Stimulated activated CD4-positive, alpha-beta T cell treated with anti-CD3 and anti-CD28 coated beads, Interleukin-12 subunit alpha, Interleukin-12 subunit beta, amount 100 ng/mL, for 48 hours (primary cell): ENCODE results near the gene SFI1.

Experiments used
- DNase-seq, 3 donors: peaks; one replicate each; pipeline ENCODE4 v3.0.0-alpha.2; 2020; ENCODE audit warnings: low read depth in 2 of 3, low spot score in 1 of 3

The SFI1 gene

DNA sequence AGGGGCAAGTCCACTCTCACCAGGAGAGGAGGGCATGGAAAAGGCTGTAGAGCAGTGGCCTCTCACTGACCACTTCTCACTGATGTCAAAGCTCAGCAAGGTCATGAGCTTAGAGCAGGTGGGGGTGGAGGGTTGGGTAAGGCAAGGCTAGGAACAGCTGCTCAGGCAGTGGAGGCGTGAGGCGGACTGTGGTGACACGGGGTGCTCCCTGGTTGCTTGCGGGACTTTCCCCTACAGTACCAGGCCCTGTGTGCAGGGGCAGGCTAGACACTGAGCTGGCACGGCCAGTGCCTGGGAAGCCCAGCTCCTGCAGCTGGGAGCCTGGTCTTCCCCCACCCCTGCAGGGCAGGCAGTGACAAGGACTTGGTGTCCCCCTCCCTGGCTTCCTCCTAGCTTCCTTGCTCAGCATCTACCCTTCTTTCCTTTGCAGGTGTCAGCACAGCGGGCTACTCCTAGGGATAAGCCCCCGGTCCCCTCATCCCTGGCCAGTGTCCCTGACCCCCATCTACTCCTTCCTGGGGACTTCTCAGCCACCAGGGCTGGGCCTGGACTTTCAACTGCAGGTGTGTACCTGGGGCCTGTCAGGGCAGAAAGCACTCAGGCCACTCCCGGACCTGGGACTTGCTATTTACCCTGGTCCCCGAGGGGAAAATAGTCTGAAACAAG lies 120.1 kb downstream of the SFI1 start:
- DNase-seq = peak in 2 of 3 donors; percentile 29 to 40

DNA sequence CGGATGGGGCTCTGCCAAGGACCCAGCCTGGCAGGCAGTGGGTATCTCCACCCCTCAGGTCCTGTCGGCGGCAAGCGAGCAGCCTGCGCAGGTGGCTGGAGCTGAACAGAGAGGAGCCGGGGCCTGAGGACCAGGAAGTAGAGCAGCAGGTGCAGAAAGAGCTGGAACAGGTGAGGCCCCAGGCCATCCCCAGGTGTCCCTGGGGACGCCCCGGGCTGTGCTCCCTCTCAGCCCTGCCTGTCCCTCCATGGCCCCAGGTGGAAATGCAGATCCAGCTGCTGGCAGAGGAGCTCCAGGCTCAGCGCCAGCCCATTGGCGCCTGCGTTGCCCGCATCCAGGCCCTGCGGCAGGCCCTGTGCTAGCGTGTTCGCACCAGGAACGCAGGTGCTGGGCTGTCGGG lies 121.7 kb downstream of the SFI1 start:
- DNase-seq = no peak

DNA sequence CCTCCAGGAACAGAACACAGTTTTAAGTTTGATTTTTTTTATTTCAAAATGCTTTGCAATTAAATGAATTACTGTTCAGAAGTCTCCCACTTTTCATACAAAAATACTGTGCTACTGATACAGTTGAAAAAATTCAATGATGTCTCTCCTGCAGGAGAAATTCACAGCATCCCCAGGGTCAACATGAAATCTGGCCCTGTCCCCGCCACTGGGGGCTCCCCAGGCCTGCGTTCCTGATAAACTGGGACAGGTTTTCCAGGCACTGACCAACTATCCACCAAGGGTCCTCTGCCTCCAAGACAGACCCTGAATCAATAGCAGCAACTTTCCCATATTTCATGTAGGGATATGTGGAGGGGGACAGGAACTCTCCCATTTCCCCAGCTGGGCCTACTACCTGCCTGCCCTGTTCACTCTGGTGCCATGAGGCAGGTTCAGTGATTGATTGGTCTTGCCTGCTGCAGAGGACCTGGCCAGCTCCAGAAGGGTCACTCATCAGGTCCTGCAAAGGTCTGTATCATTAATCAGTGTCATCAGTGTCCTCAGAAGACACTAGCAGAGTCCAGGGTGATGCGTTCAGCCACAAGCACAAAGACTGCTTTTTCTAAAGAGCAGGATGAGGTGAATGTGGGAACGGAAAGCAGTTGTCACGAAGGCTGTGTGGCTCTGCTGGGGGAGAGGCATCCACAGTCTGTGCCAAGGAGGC lies 122.3 kb downstream of the SFI1 start:
- DNase-seq = no peak

DNA sequence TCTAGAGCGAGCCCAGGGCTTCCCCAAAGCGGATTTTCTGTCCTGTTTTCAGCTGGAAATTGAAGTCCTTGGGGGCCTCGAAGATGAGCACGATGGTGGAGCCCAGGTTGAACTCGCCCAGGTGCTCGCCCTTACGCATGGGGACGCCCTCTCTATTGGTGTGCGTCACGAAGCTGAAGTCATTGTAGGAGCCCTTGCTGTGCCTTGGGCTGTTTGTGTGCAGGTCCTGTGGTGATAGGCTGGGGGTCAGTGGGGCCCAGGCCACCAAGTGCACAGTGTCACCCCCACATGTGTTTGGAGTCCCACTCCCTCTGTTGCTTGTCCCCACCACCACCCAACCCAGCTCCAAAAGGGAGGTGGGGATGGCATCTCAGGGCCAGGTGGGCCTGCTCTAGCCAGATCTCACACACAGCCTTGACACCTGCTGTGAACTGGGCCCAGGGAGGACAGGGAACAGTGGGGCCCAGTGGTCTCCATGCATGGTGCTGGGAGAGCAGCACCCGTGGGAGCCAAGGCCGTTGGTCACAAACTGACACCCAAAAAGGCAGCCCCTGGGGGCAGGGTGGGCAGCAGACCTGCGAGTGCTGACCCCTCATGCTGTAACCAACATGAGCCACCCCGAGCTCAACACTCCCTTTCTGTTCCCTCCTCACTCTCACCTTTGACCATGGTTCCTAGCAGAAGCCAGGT lies 123.4 kb downstream of the SFI1 start:
- no peak for DNase-seq

DNA sequence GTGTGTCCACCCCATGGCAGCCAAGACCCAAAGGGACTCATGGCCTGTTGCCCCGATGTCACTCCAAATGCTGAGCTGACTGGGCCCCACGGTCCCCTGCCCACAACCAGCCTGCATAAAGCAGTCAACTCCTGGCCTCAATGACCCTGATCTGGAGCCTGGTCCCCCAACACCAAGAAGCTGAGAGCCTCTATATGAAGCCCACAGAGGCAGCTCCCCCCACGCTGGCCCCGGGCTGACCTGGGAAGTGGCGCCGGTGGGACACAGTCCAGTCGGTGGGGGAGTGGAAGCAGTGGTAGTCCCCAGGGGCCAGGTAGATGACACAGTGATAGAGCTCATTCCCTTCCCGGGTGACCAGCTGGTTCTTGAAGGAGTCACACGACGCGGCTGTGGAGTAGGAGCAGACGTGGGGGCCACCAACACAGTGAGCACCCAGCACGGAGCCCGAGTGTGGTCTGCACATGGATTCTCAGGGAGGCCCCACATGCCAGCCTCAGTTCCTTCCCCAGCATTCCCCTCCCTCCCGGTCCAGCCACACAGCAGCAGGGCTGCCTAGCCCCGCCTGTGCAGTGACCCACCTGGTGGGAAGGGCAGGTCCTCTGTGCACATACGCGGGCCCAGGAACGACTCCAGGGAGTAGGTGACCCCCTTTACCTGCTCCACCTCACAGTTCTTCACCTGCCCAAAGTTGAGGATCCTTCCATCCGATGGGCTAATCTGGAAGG lies 124.6 kb downstream of the SFI1 start:
- no peak for DNase-seq

DNA sequence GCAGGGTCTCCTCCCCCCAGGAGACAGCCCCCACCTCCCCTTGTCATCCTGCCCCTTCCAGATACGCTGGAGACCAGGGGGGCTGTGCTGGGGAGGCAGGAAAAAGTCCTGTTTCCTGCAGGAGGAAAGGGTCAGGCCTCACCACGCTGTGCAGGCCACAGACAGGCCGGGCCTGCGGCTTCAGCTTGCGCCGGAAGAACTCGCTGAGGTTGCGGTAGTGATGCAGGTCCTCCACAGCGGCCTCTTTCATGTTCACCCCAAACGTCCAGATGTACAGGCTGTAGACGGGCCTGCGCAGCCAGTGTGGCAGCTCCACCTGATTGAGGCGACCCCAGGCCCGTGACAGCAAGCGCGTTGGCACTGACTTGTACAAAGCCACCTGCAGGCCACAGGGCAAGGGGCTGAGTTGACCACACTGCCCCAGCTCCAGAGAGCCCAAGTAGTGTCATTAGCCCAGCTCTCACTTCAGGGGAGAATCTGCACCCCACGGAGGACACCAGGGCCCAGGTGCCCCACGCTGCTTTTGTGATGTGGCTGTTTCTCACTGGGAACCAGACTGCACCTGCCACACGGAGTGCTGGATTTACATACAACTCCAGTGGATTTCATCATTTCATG lies 125.3 kb downstream of the SFI1 start:
- no peak for DNase-seq

DNA sequence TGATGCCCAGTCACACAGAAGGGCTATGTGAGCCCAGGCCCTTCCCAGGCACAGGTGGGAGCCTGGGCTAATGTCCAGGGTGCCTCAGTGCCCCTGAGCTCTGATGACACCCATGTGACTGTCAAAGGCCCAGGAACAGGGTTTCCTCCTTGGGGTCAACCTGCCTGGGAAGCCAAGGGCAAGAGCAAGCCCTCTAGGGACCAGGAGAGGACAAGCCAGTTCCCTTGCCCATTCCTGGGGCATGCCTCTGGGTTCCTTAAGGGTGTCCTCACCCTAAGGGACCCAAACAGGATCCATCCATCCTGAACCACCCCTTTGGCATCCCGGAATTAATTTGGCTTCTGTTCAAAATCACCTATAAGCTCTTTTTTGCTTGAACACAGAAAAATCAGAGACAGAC lies 126.6 kb downstream of the SFI1 start:
- DNase-seq = no peak

DNA sequence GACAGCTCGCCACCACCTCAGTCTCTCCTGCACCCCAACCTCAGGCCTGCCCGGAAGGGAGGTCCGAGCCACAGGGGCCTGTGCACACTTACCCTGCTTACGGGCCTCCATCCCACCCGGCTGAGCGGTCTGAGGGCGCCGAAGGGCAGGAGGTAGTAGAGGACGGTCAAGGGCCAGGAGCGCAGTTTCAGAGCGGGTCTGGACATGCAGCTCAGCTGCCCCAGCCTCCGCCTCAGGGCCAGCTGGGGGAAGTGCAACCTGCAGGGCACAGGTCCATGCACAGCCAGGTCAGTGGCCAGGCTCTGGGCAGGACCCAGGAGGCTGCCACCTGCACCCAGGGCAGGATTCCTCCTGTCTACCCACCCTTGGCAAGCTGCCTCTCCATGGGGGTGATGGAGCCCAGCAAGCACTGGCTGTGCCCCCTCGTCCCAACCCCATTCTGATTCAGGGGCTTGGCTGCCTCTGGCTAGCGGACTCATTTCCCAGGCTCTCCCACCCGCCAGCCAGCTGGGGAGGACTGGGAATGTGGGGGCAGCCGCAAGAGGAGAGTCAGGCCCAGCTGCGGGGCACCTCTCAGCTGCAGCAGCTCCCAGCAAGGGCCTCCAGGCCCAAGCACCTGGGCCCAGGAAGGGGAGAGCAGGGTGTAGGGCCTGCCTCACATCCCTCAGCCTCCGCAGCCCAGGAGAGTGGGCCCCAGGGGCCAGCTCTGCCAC lies 127.4 kb downstream of the SFI1 start:
- DNase-seq = no peak

DNA sequence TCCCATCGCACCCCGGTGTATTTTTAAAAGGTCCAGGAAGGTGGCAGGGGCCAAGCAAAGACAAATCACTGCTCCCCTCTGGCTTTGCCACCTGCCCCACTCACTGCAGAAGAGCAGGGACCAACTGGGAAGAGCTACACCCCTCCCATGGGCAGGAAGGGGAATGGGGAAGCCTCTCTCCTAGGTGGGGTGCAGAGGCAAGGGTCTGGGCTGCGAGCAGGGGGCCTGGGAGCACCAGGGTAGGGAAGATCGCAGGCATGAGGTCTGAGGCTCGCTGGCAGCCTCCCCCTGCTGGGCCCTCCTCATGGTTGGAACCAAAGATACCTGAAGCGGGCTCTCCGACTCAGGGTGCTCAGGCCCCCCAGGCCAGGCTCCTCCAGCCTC lies 128.9 kb downstream of the SFI1 start:
- no peak for DNase-seq

DNA sequence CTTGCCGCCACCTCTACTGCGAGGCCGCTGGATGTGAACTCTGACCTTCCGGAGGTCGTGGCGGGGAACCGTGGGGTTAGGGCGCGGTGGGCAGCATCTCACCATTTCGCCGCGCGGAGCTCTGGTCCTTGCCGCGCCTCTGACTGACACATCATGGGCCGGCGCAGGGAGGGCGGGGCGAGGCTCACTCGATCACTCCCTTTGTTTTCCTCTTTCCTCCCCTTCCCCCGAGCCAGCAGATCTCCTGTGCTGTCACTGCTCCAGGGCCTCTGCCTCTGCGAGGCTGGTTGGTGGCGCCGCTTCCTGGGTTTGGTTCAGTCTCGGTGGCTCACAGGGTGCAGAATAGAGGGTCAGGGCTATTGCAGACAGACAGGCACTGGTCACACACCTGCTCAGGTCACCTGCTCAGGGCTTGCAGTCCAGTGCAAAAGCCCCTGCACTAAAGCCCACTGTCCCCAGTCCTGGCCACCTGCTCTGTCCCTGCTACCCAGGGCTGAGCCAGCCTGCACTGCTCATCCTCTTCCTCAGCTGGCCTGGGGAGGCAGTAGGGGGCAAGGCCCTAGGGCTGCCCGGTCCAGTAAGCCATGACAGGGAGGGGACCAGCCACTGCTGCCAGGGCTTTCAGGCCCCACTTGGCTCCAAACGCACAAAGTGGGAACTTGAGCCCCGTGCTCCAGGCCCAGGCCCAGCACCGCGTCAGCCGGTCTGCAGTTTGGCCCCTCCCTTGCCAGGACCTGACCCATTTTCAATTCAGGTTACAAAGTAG lies 129.5 kb downstream of the SFI1 start:
- no peak for DNase-seq

DNA sequence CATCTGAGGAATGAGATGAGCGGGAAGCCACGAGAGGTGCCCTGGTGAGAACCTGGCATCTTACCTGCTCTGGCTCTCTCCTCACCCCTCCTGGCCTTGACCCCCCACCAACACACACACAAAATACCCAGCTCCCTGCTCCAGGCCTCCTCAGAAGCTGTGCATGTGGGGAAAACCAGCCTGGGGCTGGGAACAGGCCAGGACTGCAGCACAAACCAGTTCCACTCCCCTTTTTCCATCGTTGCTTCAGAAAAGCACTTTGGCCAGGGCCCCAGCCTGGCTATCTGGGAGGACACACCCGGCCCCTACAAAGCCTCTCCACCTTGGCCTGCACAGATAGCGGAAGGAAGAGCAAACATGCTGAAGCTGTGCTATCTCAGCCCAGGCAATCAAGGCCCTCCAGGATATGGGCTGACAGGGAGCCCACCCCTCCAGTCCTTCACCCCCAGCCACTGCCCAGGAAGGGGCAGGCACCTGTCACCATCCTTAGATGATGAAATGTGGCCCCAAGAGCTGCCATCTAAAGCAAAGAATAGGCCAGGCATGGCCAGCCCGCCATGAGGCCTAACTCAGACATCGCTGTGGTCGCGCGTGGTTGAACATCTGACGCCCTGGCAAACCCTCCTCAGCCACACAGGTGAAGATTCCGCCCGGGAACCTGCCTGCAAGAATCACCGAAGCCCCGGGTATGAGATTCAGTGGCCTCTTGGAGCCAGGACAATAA lies 130.3 kb downstream of the SFI1 start:
- no peak for DNase-seq

DNA sequence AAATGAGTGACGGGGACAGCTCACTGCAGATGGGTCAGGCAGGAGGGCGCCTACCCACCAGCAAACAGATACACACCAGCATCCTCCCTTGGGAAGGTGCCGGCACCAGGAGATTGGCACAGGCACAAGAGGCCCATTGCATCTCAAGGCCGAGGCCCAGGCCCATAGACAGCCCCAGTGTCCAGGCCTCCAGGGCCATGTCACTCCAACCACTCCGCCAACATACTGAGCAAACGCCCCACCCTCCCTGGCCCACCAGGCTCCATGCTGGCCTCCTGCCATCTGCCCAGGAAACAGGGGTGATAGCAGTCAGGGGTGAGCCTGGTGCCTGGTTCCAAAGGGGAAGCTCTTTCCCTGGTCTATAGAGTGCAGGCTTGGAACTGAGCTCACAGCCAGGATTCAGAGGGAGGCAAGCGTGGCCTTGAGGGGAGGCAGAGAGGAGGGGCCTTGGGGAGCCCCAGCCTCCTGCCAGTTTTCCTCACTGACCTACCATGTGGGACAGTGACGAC lies 130.9 kb downstream of the SFI1 start:
- DNase-seq = no peak

DNA sequence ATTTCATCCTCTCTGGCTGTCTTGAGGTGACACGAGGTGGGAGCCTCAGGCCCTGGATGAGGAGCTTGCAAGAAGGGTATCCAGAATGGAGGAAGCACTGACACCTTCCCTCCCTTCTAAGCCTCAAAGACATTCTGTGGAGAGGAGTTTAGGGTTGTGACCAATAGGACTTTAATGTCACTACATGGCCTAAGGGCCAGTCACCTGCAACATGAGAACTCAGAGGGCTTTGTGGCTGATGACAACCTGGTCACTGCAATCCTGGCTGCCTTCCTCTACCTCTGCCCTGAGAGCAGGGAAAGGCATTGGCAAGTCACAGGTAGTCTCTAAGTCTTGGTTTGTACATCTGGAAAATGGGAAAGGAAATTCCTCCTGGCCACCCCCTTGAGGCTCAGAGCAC lies 132.0 kb downstream of the SFI1 start:
- no peak for DNase-seq

DNA sequence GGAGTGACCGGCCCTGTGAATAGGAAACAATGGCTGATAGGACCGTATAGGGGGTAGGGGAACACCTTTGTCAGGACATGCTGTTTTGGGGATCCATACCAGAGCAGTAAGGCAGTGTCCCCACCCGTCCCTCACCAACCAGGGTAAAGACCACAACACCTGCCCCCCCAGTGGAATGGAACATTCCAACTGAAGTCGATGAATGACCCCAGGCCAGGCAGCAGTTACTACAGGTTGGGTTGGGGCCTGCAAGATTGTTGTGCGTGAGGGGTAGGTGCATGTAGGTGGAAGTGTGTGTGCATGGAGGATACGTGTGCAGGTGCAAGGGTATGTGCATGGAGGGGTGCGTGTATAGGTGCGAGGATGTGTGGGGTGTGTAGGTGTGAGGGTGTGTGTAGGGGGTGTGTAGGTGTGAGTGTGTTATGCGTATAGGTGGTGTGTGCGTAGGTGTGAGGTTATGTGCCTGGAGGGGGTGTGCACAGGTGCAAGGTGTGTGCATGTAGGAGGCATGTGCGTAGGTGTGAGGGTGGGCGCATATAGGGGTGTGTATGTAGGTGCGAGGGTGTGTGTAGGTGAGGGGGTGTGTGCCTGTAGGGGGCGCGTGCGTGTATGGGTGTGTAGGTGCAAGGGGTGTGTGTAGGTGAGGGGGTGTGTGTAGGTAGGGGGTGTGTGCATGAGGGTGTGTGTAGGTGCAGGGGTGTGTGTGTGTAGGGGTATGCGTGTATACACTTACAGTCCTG lies 132.8 kb downstream of the SFI1 start:
- DNase-seq = no peak

DNA sequence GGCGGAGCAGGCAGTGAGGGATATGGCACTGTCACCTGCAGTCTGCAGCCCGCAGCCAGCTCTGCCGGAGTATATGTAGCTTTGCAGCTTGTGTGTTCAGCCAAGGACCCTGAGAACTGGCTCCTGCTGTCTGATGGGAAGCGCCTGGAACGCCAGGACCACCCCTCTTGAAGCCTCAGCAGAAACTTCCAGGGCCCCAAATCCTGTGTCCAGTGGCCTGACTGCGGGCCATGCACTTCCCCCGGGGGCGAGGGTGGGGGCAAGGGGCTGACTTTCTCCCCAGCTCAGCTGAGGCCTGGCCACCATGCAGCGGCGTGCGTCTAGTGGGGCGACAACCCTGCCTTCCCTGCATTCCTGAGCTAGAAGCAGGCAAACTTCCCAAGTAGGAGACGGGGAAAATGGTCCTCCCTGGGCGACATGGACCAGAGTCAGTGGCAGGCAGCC lies 133.4 kb downstream of the SFI1 start:
- no peak for DNase-seq

DNA sequence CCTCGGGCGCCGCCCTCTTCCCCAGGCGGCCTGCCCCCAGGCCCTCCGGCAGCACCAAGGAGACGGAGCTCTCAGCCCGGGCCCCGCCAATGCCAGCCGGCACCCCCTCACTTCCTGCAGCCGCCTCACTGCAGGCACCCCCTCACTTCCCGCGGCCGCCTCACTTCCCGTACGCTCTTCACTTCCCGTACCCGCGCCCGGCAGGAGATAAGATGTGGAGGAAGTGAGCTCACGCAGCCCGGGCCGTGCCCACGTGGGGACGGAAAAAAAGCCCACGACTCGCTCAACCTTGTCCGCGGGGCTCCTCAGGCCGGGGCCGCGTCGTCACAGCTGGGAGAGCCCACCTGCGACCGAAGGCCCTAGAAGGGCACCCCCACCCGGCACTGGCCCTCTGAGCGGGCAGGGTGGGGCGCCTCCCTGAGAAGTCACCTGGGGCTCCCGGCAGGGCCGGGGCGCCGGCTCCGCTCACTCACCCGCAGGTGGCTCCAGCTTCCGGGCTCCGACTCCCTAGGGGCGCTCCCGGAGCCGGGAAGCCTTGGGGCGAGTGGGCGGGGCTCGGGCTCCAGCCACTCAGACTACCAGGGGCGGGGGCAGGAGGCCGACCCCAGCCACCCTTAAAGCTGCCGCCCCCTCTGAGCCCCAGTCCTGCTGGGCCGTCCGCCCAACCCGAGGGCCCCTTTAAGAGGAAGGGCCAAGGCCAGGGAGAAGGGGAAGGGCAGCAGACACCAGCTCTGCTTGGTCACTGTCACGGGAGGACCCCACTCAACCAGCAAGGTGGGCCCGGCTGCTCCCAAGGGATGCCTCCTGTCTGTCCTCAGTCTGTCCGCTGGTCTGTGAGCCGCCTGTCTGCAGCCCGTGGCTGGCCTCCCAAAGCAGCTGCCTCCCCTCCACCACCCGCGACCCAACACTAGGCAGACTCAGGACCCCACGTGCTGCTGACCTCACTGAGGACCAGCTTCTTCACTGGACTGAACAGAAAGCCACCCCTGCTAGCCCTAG lies 134.3 kb downstream of the SFI1 start:
- peak; percentile 75 to 79 (median 78) for DNase-seq

DNA sequence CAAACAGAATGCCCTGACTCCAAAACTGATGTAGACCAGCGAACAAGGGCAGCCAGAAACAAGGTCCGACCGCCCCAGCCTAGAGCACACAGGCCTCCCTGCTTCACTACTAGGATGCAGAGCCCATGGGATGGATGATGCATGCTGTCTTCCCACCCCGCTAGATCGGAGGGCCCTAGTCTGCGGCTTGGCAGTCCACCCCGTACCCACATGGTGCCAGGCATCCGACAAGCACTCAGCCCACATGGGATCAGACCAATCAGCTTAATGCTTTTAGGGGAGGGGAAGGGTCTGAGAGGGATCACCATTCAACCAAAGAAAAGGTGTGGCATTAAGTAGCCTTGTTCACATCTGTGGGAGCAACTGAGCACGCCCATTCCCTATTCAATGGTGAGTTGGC lies 135.1 kb downstream of the SFI1 start:
- DNase-seq = no peak
